Pancreas (tissue), 10 donors: ENCODE results near the gene MPP3. TPM values are rescaled to one million over a fixed set of nuclear protein-coding genes. Genes with fewer than 3 reads are reported as not detected.

Experiments used
- ATAC-seq, 4 donors: fragments of 200-7000 bp; cut with Tn5 transposase; one replicate each; pipeline versions ENCODE4 v1.8.0 to v1.9.1; 2020; ENCODE audit warnings: mild to moderate bottlenecking in 4 of 4, moderate library complexity in 4 of 4
- DNase-seq, 6 donors: peaks; one replicate each; pipeline ENCODE4 v3.0.0-alpha.2; 2020
- FAIRE-seq: peaks from 2 replicates; lab custom pipeline; 2012; peaks lifted over from hg19 to GRCh38; lab: Jason Lieb, UNC
- H3K27ac ChIP-seq, 4 donors: fragments of 200-600 bp; sonication (generic); 1 replicate in 3 of 4; 2 replicates in 1 of 4; pipeline versions ENCODE4 v1.5.0 to v1.8.0; 2020
- H3K27me3 ChIP-seq, 4 donors: fragments of 200-600 bp; one replicate each; pipeline ENCODE4 v1.8.0; 2021
- H3K36me3 ChIP-seq, 3 donors: fragments of 200-600 bp; sonication (generic) in 1 of 3; one replicate each; pipeline versions ENCODE4 v1.5.0 to v1.8.0; 2020 to 2021
- H3K4me1 ChIP-seq, 3 donors: fragments of 200-600 bp; one replicate each; pipeline ENCODE4 v1.8.0; 2021
- H3K4me3 ChIP-seq, 4 donors: fragments of 200-600 bp; sonication (generic) in 2 of 4; one replicate each; pipeline versions ENCODE4 v1.5.0 to v1.8.0; 2020 to 2021
- H3K9me3 ChIP-seq, 4 donors: fragments of 200-600 bp; one replicate each; pipeline ENCODE4 v1.8.0; 2021
- CTCF ChIP-seq, 4 donors: fragments of 200-600 bp; sonication (generic) in 3 of 4; IDR thresholded peaks; one replicate each; pipeline versions ENCODE4 v1.5.0 to v1.8.0; 2021; ENCODE audit warnings: antibody characterized with exemption in 4 of 4
- WGBS, 2 donors: extraction: QIAGEN DNeasy Blood & Tissue Kit; methylation state at CpG; one replicate each; pipeline ENCODE4 v1.1.7; 2013; 5-methylcytosine and 5-hydroxymethylcytosine counted together
- intact Hi-C, 3 donors: fragments of 100-400 bp; cut with DNase I; formaldehyde crosslinking; loops; one replicate each; pipeline versions ENCODE4 v1.11.1 to v1.14.2; 2022
- polyA plus RNA-seq, 2 donors: library from polyadenylated mRNA; stranded (reverse); fragments of 200-250 nt; gene quantifications; one replicate each; pipeline ENCODE4 v1.2.3, GENCODE V29; 2013
- total RNA-seq, 6 donors: library from RNA; stranded (reverse); fragmentation: NEBNext Ultra II Directional in 4 of 6; extraction: Animal tissue kit (Norgen Biotek cat#: 25700) in 4 of 6; gene quantifications; one replicate each; pipeline versions ENCODE4 v1.2.1 to v1.2.4, GENCODE V29; 2021 to 2023
- donor health status: healthy with polysubstance abuse.
- donor health status: DM: no; HTN: no; CAD: no; lungs with moderate emphysema.
- donor health status: DM: no; HTN: no; CAD: no.
- donor health status: control.
- donor health status: control.
- donor health status: Bipolar disorder and iron deficiency.
- donor health status: DM: yes; HTN: yes; CAD: no.
- donor health status: DM: no; HTN: no; CAD: no.
- donor health status: DM: no; HTN: no; CAD: no.
- donor health status: DM: yes; HTN: yes; CAD: no.

The MPP3 gene
- total and polyA plus RNA-seq, 8 donors: 3.4 to 42.5 (median 6.1) TPM

- H3K4me3 ChIP-seq: no peak overlapping the region
- FAIRE-seq: no peak
- DNase-seq: no peak
- no peak for TF ChIP-seq CTCF (IDR thresholded peaks at IDR 0.05)
- intact Hi-C loops: no loop called here
- no peaks in the 10 kb centered on the region for H3K9me3 ChIP-seq
- WGBS, 2 donors: 78 to 88% methylated on average over 9 of the region's 9 CpGs
- no peaks in the 10 kb centered on the region for H3K36me3 ChIP-seq
- H3K4me1 ChIP-seq: no peaks in the 10 kb centered on the region
- ATAC-seq: no peak
- H3K27ac ChIP-seq: no peak overlapping the region
- no peaks in the 10 kb centered on the region for H3K27me3 ChIP-seq
Observed at GRCh38 chr17:43855061-43855460, 22.1 kb upstream of the MPP3 start.

DNA sequence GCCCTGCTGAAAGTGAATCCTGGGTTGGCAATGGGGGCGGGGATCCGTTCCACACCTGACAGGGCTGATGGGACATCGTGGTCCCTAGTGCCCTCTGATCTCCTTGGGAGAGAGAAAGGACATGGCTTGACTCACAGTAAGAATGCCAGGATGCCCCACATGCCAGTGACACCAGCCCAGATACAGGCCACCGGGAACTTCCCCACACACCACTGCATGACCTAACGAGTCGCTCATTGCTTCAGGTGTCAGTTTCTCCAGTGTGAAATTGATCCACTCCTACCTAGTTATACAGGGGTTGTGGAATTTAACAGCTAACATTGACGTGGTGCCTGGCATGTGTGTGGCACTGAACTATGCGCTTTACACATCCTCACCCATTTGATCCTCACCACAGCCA lies 21.6 kb upstream of the MPP3 start:
- Histone ChIP-seq H3K4me3 (no peak overlapping the region), H3K27ac (no peak overlapping the region), H3K9me3 (no peaks in the 10 kb centered on the region), H3K36me3 (no peaks in the 10 kb centered on the region), H3K27me3 (no peaks in the 10 kb centered on the region), H3K4me1 (no peaks in the 10 kb centered on the region)
- WGBS, 2 donors: 63 to 64% methylated on average over 8 of the region's 8 CpGs
- FAIRE-seq: no peak
- no peak for TF ChIP-seq CTCF (IDR thresholded peaks at IDR 0.05)
- intact Hi-C loops: no loop called here
- ATAC-seq: no peak
- DNase-seq: no peak

DNA sequence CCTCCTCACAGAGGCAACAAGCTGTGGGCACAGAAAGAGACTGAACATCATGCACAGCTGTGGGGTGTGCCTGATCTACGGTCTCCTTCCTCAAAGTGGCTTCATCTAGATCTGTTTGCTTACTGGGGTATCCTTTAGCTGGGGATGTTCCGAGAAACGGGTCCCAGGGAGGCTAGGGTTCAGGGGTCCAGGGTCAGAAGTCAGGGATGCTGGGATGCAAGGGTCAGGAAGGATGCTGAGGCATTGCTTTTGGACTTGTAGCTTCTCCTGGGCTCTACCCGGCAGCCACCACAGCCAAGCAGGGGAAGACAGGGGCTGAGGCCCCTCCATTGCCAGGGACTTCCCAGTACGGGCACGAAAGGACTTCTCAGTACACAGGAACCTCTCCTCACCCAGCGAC lies 20.6 kb upstream of the MPP3 start:
- 68 to 79% methylated on average over 7 of the region's 7 CpGs for WGBS, 2 donors
- ATAC-seq (no peak), FAIRE-seq (no peak), DNase-seq (no peak)
- Histone ChIP-seq H3K4me1 (no peaks in the 10 kb centered on the region), H3K27me3 (no peaks in the 10 kb centered on the region), H3K36me3 (no peaks in the 10 kb centered on the region), H3K27ac (no peak overlapping the region), H3K9me3 (no peaks in the 10 kb centered on the region), H3K4me3 (no peak overlapping the region)
- intact Hi-C loops: no loop called here
- TF ChIP-seq CTCF (IDR thresholded peaks at IDR 0.05): no peak

DNA sequence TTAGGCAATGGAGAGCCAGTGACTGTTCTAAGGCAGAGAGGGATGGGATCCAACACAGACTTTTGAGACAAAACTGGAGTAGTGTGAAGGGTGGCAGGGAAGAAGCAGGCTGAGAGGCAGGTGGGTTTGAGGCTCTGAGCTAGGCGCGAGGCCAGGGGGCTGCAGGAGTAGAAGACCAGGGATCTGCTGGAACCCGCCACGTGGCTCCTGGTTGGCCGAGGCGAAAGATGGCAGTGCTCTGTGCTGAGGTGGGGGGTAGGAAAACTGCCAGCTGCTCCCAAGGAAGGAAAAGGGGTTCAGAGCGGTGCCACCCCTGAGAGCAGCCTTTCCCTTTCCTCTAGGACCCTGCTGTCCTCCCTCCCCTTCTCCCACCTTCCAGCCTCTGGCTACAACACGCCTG lies 19.6 kb upstream of the MPP3 start:
- DNase-seq (no peak), FAIRE-seq (no peak), ATAC-seq (no peak)
- no peak for TF ChIP-seq CTCF (IDR thresholded peaks at IDR 0.05)
- Histone ChIP-seq H3K4me1 (no peaks in the 10 kb centered on the region), H3K27ac (no peak overlapping the region), H3K27me3 (no peaks in the 10 kb centered on the region), H3K9me3 (no peaks in the 10 kb centered on the region), H3K36me3 (no peaks in the 10 kb centered on the region), H3K4me3 (no peak overlapping the region)
- 86 to 92% methylated on average over 8 of the region's 8 CpGs for WGBS, 2 donors
- intact Hi-C loops: no loop called here

DNA sequence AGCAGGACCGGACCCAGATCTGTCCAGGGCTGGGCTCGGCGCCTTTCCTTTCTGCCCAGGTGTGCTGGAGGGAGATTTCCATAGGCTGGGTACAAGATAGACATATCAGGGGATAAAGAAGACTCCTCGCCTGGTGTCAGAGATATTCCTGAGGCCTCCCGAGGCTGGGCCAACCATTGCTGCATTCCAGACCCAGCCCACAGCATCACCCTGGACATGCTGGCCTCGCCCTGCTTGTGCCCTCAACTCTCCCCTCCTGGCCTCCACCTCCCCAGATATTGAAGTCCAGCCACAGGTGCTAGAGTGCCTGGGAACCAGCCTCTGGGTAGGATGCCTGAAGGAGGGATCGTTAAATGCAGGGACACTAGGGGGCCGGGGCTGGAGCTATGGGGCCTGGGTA lies 16.2 kb upstream of the MPP3 start:
- no peak for DNase-seq
- Histone ChIP-seq H3K4me3 (no peak overlapping the region), H3K36me3 (no peaks in the 10 kb centered on the region), H3K4me1 (peaks cover 0 to 5% (median 0%) of the 10 kb centered on the region in 3 donors), H3K27me3 (no peaks in the 10 kb centered on the region), H3K9me3 (no peaks in the 10 kb centered on the region), H3K27ac (no peak overlapping the region)
- no peak for TF ChIP-seq CTCF (IDR thresholded peaks at IDR 0.05)
- intact Hi-C loops: no loop called here
- 83% methylated on average over 8 of the region's 8 CpGs for WGBS, 2 donors
- no peak for FAIRE-seq
- ATAC-seq: no peak
